HG03025 (cell line): ENCODE data around the gene PCDHA4.

Experiments used
- ATAC-seq: cut with Tn5 transposase; IDR thresholded peaks from one replicate; pipeline ENCODE4 v1.9.1; 2021; ENCODE audit warnings: mild to moderate bottlenecking, moderate library complexity; ENCODE audit not compliant: unreplicated experiment, low FRiP score

The PCDHA4 gene

GRCh38 chr5:140855772-140856674, 49.2 kb downstream of the PCDHA4 start, which contains the start of gene PCDHA10:
PCDHA10 (plus strand) TSS chr5:140855897; CDS start chr5:140856049, 152 bp downstream.
- no peak for ATAC-seq

- no peak for ATAC-seq
Measured at GRCh38 chr5:140857177-140857986, 50.5 kb downstream of the PCDHA4 start.

DNA sequence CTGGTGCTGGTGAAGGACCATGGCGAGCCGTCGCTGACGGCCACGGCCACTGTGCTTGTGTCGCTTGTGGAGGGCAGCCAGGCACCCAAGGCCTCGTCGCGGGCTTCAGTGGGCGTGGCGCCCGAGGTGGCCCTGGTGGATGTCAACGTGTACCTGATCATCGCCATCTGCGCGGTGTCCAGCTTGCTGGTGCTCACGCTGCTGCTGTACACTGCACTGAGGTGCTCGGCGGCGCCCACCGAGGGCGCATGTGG, 51.0 kb downstream of the PCDHA4 start:
- no peak for ATAC-seq

- ATAC-seq: no peak
Measured at GRCh38 chr5:140862441-140863295, 55.8 kb downstream of the PCDHA4 start.
